HG02610 (cell line): ENCODE results near the gene MMS19.
"Not testable (repeated sequence)": the region's sequence is repeated elsewhere in the genome, so short reads cannot be mapped to it uniquely, and the experiment has no call there.

Experiments used
- ATAC-seq: cut with Tn5 transposase; IDR thresholded peaks from one replicate; pipeline ENCODE4 v1.9.1; 2021; ENCODE audit warnings: mild to moderate bottlenecking, moderate library complexity; ENCODE audit not compliant: unreplicated experiment

The MMS19 gene

GRCh38 chr10:97468781-97469180 is 29.4 kb downstream of the MMS19 start:
- not testable (repeated sequence) for ATAC-seq

DNA sequence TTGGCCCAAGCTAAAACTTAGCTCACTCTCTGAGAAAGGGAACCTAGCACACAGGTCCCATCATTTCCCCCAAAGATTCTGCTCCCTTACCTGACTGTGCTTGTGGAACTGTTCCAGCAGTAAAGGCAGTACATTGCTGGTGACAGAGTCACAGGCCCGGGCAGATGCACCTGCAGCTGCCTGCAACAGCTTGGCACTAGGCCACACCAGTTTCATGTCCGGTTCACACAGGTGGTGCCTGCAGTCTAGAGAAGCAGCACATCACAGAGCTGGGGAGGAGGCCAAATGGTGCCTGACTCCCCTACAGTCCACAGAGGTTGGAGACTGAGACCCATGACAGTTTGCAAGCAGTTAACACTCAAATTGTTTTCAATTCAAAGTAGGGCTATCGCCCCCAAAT is 30.1 kb downstream of the MMS19 start:
- ATAC-seq = no peak

DNA sequence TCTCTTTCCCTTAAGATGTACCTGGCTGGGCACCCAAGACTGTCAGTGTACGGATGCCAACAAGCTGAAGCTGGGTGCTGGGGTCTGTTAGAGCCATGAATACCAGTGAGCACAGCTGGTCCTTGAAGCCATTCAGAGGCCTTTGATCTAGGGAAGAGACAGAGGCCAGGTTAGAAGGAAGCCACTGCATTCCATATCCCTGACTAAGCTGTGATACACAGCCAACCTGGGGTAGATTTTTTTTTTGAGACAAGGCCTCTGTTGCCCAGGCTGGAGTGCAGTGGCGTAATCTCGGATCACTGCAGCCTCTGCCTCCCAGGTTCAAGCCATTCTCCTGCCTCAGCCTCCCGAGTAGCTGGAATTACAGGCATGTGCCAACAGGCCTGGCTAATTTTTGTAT is 31.5 kb downstream of the MMS19 start:
- no peak for ATAC-seq

DNA sequence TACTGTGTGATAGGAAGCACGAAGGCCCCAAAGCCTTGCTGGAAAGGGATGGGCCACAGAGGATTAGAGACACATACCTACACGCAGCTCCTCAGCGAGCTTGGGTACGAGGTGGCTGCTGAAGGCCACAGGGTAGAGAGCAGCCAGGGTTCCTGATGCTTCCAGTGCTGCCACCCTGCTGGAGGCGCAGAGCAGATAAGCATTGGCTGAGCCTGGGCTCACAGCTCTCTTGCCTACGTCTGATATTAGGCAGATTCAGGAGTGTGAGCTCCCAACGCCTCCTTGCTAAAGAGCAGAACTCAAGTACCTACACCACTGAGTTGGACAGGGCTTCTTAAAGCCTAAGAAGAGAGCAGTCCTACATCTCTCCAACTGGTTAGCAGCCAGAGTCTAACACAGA is 32.2 kb downstream of the MMS19 start:
- ATAC-seq = no peak

DNA sequence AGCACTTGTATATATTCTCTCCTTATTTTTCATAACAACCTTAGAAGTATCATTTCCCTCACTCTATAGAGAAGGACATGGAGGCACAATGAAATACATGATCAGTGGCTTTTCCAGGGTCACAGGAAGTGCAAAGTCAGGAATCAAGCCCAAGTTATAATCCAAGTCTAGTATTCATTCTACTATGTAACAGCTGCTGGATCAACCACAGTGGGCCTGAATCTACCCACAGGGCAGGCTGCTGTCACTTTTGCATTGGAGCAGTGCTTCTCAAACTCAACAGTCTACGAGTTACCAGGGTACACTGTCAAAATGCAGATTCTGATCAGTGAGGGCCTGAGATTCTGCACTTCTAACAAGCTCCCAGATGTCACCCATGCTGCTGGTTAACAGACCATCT is 34.0 kb downstream of the MMS19 start:
- no peak for ATAC-seq

- ATAC-seq = peak; percentile 40
Observed at GRCh38 chr10:97463363-97464132, 34.7 kb downstream of the MMS19 start.

- ATAC-seq = no peak
Observed at GRCh38 chr10:97462309-97462708, 35.9 kb downstream of the MMS19 start.

- no peak for ATAC-seq
Observed at GRCh38 chr10:97459933-97460332, 38.3 kb downstream of the MMS19 start.

DNA sequence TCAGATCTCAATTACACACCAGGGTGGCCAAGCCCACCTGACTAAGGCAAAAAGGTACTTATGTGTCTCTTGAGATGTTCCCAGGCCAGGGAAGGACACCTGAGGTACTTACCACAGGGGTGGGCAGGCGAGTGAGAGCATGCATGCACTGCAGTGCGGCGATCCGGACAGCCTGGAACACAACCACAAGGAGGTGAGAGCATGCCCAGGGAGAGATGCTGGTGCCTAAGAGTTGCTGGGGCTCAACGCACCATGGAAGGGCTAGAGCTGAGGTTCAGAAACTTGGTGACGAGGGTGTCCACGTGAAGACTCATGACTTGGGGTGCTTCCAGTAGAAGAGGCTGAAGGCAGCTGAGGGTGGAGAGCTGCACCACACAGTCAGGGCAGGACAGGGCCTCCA is 39.1 kb downstream of the MMS19 start:
- no peak for ATAC-seq

GRCh38 chr10:97456686-97457065 is 41.5 kb downstream of the MMS19 start:
- no peak for ATAC-seq

- ATAC-seq = no peak
Observed at GRCh38 chr10:97456034-97456685, 42.1 kb downstream of the MMS19 start.

- no peak for ATAC-seq
Observed at GRCh38 chr10:97454330-97455036, 43.7 kb downstream of the MMS19 start.

DNA sequence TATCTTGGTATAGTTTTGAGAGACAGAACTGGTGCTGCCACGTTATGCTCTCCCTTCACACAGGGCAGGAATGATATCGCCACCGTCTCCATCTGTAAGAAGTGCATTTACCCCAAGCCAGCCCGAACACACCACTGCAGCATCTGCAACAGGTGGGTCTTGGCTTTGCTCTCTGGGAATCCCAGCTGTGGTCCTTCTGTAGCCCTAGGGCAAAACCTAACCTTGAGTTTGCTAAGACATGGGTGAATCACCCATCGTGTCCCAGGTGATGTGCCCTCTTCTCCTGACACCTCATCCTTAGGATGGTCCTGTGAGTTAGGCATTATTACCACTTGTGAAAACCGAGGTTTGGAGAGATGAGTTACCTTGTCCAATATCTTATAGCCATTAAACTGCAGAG is 45.9 kb downstream of the MMS19 start:
- no peak for ATAC-seq

DNA sequence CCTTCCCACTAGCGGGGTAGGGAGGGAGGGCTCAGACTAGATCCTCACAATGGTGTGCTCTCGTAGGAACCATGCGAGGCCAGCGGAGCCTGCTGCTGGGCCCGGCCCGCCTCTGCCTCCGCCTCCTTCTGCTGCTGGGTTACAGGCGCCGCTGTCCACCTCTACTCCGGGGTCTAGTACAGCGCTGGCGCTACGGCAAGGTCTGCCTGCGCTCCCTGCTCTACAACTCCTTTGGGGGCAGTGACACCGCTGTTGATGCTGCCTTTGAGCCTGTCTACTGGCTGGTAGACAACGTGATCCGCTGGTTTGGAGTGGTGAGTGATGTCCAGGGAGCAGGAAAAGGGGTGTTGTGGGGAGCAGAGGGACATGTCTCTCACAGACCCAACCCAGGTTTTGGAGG is 46.6 kb downstream of the MMS19 start:
- ATAC-seq = no peak

GRCh38 chr10:97450828-97451227 is 47.4 kb downstream of the MMS19 start:
- no peak for ATAC-seq

GRCh38 chr10:97445722-97446639 is 52.2 kb downstream of the MMS19 start, which contains the start of the genes EXOSC1 and ZDHHC16:
EXOSC1 (minus strand) TSS chr10:97446006; CDS start chr10:97445985, 21 bp downstream.
ZDHHC16 (plus strand) TSS chr10:97446175; CDS start chr10:97451676, 5,501 bp downstream.
- peak; percentile 91 for ATAC-seq

DNA sequence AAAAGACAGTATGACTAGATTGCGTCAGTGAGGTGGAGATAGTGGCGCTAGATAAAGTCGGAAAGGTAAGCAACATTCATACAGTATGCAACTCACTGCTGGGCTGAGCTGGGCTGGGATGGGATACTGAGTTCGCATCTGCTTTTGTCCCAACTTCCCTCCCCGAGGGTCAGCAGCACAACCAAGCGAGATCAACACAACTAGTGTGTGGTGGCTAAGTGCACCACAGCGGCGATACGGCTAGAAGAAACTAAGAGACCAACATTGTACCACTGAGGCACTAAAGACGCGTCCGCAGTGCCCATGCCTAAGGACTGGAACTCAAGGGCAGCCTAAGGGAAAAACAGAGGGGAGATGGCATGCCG is 52.9 kb downstream of the MMS19 start:
- no peak for ATAC-seq

- ATAC-seq = no peak
Observed at GRCh38 chr10:97444212-97444611, 54.0 kb downstream of the MMS19 start.

DNA sequence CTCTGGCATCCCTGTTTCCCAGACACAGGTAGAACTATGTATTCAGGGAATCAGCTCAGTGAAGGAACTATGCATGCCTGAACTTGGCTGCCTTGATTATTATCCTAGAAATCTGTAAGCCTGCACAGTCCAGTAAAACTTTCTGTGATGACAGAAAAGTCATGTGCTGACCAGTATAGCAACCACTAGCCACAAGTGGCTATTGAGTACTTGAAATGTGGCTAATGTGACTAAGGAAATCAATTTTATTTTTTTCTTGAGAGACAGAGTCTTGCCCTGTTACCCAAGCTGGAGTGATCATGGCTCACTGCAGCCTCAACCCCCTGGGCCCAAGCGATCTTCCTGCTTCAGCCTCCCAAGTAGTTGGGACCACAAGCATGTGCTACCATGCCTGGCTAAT is 55.9 kb downstream of the MMS19 start:
- no peak for ATAC-seq

GRCh38 chr10:97435211-97435610 is 63.0 kb downstream of the MMS19 start:
- ATAC-seq = no peak

DNA sequence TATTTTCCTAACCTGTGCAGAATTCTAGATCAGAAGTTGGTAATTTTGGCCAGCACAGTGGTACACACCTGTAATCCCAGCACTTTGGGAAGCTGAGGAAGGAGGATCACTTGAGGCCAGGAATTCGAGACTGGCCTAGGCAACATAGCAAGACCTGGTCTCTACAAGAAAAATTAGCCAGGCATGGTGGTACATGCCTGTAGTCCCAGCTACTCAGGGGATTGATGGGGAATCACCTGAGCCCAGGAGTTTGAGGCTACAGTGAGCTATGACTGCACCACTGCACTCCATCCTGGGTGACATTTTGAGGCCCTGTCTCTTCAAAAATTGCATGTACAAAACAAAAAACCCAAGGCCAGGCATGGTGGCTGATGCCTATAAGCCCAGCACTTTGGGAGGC is 63.7 kb downstream of the MMS19 start:
- no peak for ATAC-seq
